HG03558 (cell line): ENCODE results near the gene LPO.

Experiments used
- ATAC-seq: cut with Tn5 transposase; IDR thresholded peaks from one replicate; pipeline ENCODE4 v1.9.1; 2021; ENCODE audit warnings: moderate number of reproducible peaks; ENCODE audit not compliant: unreplicated experiment; ENCODE audit errors: extremely low read depth

LPO gene

GRCh38 chr17:58313815-58314705 lies 75.7 kb downstream of the LPO start:
- no peak for ATAC-seq

DNA sequence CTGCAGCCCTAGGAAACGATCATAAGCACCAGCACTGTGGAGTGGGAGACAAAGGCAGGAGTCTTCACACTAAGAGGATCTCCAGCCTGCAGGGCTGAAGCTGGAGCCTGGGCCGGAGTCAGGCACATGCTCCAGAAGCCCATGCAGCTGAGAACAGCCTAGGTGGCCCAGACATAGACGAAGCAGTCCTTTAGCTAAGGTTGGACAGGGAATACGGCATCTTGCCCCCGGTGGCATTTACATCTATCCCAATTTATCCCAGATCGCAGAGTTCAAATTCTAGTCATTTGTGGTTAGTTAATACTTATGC lies 76.3 kb downstream of the LPO start:
- no peak for ATAC-seq

DNA sequence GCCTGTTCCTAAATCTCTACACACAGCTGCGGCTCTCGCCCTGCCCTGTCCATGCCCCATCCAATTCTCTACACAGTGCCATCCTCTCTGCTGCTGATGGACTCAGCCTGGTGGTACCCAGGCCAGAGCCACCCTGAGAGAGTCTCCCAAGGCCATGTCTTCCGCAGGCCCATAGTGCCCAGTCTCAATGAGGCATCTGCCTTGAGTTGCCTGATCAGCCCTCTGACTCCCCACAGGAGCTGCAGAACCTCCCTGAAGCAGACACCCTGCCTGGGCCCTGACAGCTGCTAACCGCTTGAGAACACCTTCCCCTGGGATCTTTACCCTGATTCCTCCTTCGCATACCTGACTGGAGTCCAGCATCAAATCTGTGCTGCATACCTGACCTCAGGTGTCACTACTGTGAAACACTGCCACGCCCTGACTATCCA lies 76.9 kb downstream of the LPO start:
- no peak for ATAC-seq

DNA sequence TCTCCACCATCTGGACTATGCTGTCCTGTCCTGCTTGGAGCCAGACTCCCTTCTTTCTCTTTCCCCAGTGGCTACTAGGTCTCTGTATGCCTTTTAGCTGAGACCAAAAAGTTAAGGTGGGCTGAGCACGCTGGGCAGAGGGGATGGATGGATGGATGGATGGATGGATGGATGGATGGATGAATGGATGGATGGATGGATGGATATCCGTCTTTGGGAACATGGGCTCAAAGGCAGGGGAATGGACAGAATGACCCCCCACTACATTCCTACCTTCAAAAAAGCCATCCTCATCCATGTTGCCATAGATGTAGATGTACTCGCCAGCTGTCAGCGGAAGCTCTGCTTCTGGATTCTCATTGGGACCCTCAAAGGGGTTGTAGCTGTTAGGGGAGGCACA lies 77.4 kb downstream of the LPO start:
- ATAC-seq = no peak

- ATAC-seq = no peak
Measured at GRCh38 chr17:58316260-58316960, 78.0 kb downstream of the LPO start.

GRCh38 chr17:58317421-58318064 lies 79.2 kb downstream of the LPO start:
- no peak for ATAC-seq

DNA sequence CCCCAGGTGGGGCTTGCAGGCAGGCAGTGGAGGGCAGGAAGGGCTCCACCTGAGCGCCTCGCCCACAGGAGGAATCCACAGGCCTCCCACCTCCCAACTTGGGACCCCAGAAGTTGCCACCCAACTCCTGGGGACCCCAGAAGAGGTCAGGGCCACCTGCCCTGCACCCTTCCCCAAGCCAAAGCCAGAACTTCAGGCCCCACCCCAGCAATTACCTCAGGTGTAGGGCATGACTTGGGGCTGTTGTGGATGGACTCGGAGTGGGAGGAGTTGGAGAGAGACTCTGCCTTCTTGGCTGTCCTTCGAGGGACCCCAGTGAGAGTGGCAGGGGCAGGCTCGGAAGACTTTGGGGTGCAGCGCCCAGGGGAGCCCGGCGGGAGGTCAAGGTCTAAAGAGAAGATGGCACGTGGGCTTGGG lies 79.7 kb downstream of the LPO start:
- ATAC-seq = no peak
